Measurements from ENCODE around the gene INSR.

- TF ChIP-seq CTCF (IDR thresholded peaks at IDR 0.05): no peak
- no peak for TF ChIP-seq ZFX (IDR thresholded peaks at IDR 0.05; ENCODE audit: borderline replicate concordance)
These were observed 1.8 kb upstream of the INSR start for GRCh38 chr19:7295912-7296536.
